GM23338 (cell line): ENCODE results near the gene GRN. TPM values are rescaled to one million over a fixed set of nuclear protein-coding genes. Genes with fewer than 3 reads are reported as not detected.

Source experiments
- ATAC-seq: fragments of 200-7000 bp; cut with Tn5 transposase; 3 replicates; pipeline ENCODE4 v1.9.1; 2020
- DNase-seq: peaks from one replicate; pipeline ENCODE4 v3.0.0-alpha.2; 2015; ENCODE audit warnings: low spot score
- H2AFZ ChIP-seq: fragments of 200-600 bp; sonication (generic); 2 replicates; pipeline ENCODE4 v1.8.0; 2016; ENCODE audit warnings: antibody characterized with exemption, mild to moderate bottlenecking, moderate library complexity
- H3F3A ChIP-seq: fragments of 200-600 bp; sonication (generic); replicated peaks from 2 replicates; pipeline ENCODE4 v1.8.0; 2017; ENCODE audit warnings: antibody characterized with exemption, mixed run types, low read depth
- H3K27ac ChIP-seq: fragments of 200-600 bp; sonication (generic); 2 replicates; pipeline ENCODE4 v1.6.1; 2016; ENCODE audit warnings: low read depth
- H3K27me3 ChIP-seq: fragments of 200-600 bp; sonication (generic); 2 replicates; pipeline ENCODE4 v1.8.0; 2016; ENCODE audit warnings: mild to moderate bottlenecking, mixed run types, moderate library complexity; ENCODE audit not compliant: insufficient read depth
- H3K36me3 ChIP-seq: fragments of 200-600 bp; sonication (generic); 2 replicates; pipeline ENCODE4 v1.8.0; 2016; ENCODE audit warnings: mild to moderate bottlenecking; ENCODE audit not compliant: insufficient read depth
- H3K4me1 ChIP-seq: fragments of 200-600 bp; sonication (generic); 2 replicates; pipeline ENCODE4 v1.8.0; 2016; ENCODE audit warnings: mild to moderate bottlenecking, moderate library complexity; ENCODE audit not compliant: insufficient read depth
- H3K4me2 ChIP-seq: fragments of 200-600 bp; sonication (generic); 2 replicates; pipeline ENCODE4 v1.7.1; 2017; ENCODE audit warnings: mixed run types
- H3K4me3 ChIP-seq: fragments of 200-600 bp; sonication (generic); 2 replicates; pipeline ENCODE4 v1.6.1; 2016; ENCODE audit warnings: mixed run types
- H3K79me2 ChIP-seq: fragments of 200-600 bp; sonication (generic); replicated peaks from 2 replicates; pipeline ENCODE4 v1.8.0; 2017; ENCODE audit warnings: mild to moderate bottlenecking; ENCODE audit not compliant: insufficient read depth
- H3K9me2 ChIP-seq: fragments of 200-600 bp; sonication (generic); 2 replicates; pipeline ENCODE4 v1.8.0; 2017; ENCODE audit not compliant: insufficient read depth
- H4K20me1 ChIP-seq: fragments of 200-600 bp; sonication (generic); replicated peaks from 2 replicates; pipeline ENCODE4 v1.8.0; 2017; ENCODE audit warnings: mild to moderate bottlenecking; ENCODE audit not compliant: insufficient read depth
- H3K27ac Mint-ChIP-seq: 2 replicates; pipeline ENCODE4 v1.8.0; 2020; ENCODE audit warnings: inconsistent platforms, mild to moderate bottlenecking, moderate library complexity, mixed read lengths
- H3K27me3 Mint-ChIP-seq: 3 replicates; pipeline ENCODE4 v1.8.0; 2022; ENCODE audit warnings: low read depth, mild to moderate bottlenecking, moderate library complexity, mixed read lengths, inconsistent platforms; ENCODE audit not compliant: insufficient read depth, poor library complexity
- H3K36me3 Mint-ChIP-seq: 3 replicates; pipeline ENCODE4 v1.8.0; 2021; ENCODE audit warnings: low read depth, mild to moderate bottlenecking, inconsistent platforms, moderate library complexity, mixed read lengths
- H3K4me1 Mint-ChIP-seq: 3 replicates; pipeline ENCODE4 v1.8.0; 2020; ENCODE audit warnings: mild to moderate bottlenecking, inconsistent platforms, mixed read lengths
- H3K4me3 Mint-ChIP-seq: 3 replicates; pipeline ENCODE4 v1.8.0; 2021; ENCODE audit warnings: moderate library complexity, mild to moderate bottlenecking, inconsistent platforms, mixed read lengths
- H3K9me3 Mint-ChIP-seq: 3 replicates; pipeline ENCODE4 v1.8.0; 2020; ENCODE audit warnings: moderate library complexity, mild to moderate bottlenecking, inconsistent platforms, mixed read lengths
- CREB1 ChIP-seq: fragments of 250-450 bp; sonication (Bioruptor Pico); IDR thresholded peaks from 2 replicates; pipeline ENCODE4 v1.5.0; 2020; ENCODE audit warnings: low read depth, mild to moderate bottlenecking, moderate library complexity
- CTCF ChIP-seq, 2 experiments: fragments of 200-600 bp in 1 of 2; sonication (generic) in 1 of 2; conservative IDR thresholded peaks; 2 replicates each; pipeline versions ENCODE4 v1.5.1 to v1.6.1; 2016 to 2017; ENCODE audit warnings: antibody characterized with exemption in 2 of 2, low read depth in 2 of 2, mild to moderate bottlenecking in 2 of 2, moderate library complexity in 1 of 2
- ETS1 ChIP-seq: IDR thresholded peaks from 2 replicates; pipeline ENCODE4 v1.6.1; 2016; ENCODE audit warnings: antibody characterized with exemption
- EZH2 ChIP-seq: fragments of 200-600 bp; sonication (generic); IDR thresholded peaks from one replicate; pipeline ENCODE4 v1.8.0; 2017; ENCODE audit warnings: antibody characterized with exemption, mild to moderate bottlenecking, low read depth; ENCODE audit not compliant: unreplicated experiment
- EZH2phosphoT487 ChIP-seq: fragments of 200-600 bp; sonication (generic); IDR thresholded peaks from one replicate; pipeline ENCODE4 v1.8.1; 2018; ENCODE audit warnings: antibody characterized with exemption; ENCODE audit not compliant: unreplicated experiment
- JUNB ChIP-seq: IDR thresholded peaks from one replicate; pipeline ENCODE4 v1.6.1; 2016; ENCODE audit warnings: antibody characterized with exemption; ENCODE audit not compliant: unreplicated experiment
- NANOG ChIP-seq: IDR thresholded peaks from 2 replicates; pipeline ENCODE4 v1.6.1; 2016; ENCODE audit warnings: antibody characterized with exemption, borderline replicate concordance
- POLR2AphosphoS5 ChIP-seq: IDR thresholded peaks from 2 replicates; pipeline ENCODE4 v1.6.1; 2016; ENCODE audit warnings: antibody characterized with exemption, low read depth
- REST ChIP-seq: IDR thresholded peaks from one replicate; pipeline ENCODE4 v1.6.1; 2018; ENCODE audit warnings: antibody characterized with exemption; ENCODE audit not compliant: unreplicated experiment
- STAT1 ChIP-seq: IDR thresholded peaks from one replicate; pipeline ENCODE4 v1.6.1; 2016; ENCODE audit warnings: antibody characterized with exemption; ENCODE audit not compliant: unreplicated experiment
- ZNF114 ChIP-seq: fragments of 250-450 bp; sonication (Bioruptor Pico); IDR thresholded peaks from 2 replicates; pipeline ENCODE4 v1.5.0; 2020; ENCODE audit warnings: mild to moderate bottlenecking, moderate library complexity
- ZNF331 ChIP-seq: fragments of 250-450 bp; sonication (Bioruptor Pico); IDR thresholded peaks from 2 replicates; pipeline ENCODE4 v1.5.0; 2020; ENCODE audit warnings: low read depth, mild to moderate bottlenecking, moderate library complexity
- ZNF462 ChIP-seq: fragments of 250-450 bp; sonication (Bioruptor Pico); IDR thresholded peaks from 2 replicates; pipeline ENCODE4 v1.5.0; 2020; ENCODE audit warnings: mild to moderate bottlenecking, moderate library complexity
- polyA plus RNA-seq: library from polyadenylated mRNA; unstranded; fragments of >200 nt; fragmentation: Nextera tagmentation; extraction: Ambion mirVana; gene quantifications from 2 replicates; pipeline ENCODE4 v1.2.1, GENCODE V29; 2016
- total RNA-seq: library from RNA; depleted of rRNA; stranded (reverse); fragments of >200 nt; shearing (Covaris generic); gene quantifications from 2 replicates; pipeline ENCODE4 v1.2.3, GENCODE V29; 2014

GRN gene
- total and polyA plus RNA-seq, 2 experiments from 2014 or later, result 101 to 216 TPM

- Histone ChIP-seq H3K27me3 (peaks cover 32% of the 10 kb centered on the region), H3K27ac (no peak overlapping the region), H3K9me2 (no peaks in the 10 kb centered on the region), H2AFZ (no peak overlapping the region), H3K4me1 (peaks cover 13% of the 10 kb centered on the region; the same call in 1 of the 2 replicates), H4K20me1 (0 out of 2 replicates have a peak, but pooled peaks cover 3% of the 10 kb centered on the region), H3K4me2 (no peak overlapping the region), H3K79me2 (no peaks in the 10 kb centered on the region), H3K4me3 (no peak overlapping the region), H3F3A (peaks cover 7% of the 10 kb centered on the region; the same call in 1 of the 2 replicates), H3K36me3 (no peaks in the 10 kb centered on the region)
- H3K27me3 Mint-ChIP-seq, result peaks cover 44% of the 10 kb centered on the region
- no peak for TF ChIP-seq EZH2
- TF ChIP-seq POLR2AphosphoS5, result no peak
- no peak for TF ChIP-seq ZNF462 (CRISPR knock-in tag)
- TF ChIP-seq JUNB, result no peak
- no peak for TF ChIP-seq ETS1
- no peak for TF ChIP-seq REST
- TF ChIP-seq ZNF331 (CRISPR knock-in tag), result no peak
- TF ChIP-seq NANOG, result no peak
- TF ChIP-seq CTCF (conservative IDR thresholded peaks at IDR 0.05; ENCODE audit: low read depth in 2 of 2), result no peak
- no peak for TF ChIP-seq STAT1
- no peak for TF ChIP-seq EZH2phosphoT487
- TF ChIP-seq ZNF114 (CRISPR knock-in tag), result no peak
- TF ChIP-seq CREB1 (CRISPR knock-in tag), result no peak
- no peaks in the 10 kb centered on the region for H3K9me3 Mint-ChIP-seq
- ATAC-seq (no peak), DNase-seq (no peak)
- peaks cover 49% of the 10 kb centered on the region for H3K4me1 Mint-ChIP-seq
- no peak overlapping the region for H3K27ac Mint-ChIP-seq
- H3K36me3 Mint-ChIP-seq, result no peaks in the 10 kb centered on the region; the same call in 2 of the 3 replicates
- peak overlapping the region; percentile 4; the same call in 1 of the 3 replicates for H3K4me3 Mint-ChIP-seq
Observed at GRCh38 chr17:44312396-44313104, 32.6 kb upstream of the GRN start.
